GM18951 (cell line): ENCODE results near the gene RPA1.

Experiments used
- POLR2A ChIP-seq: IDR thresholded peaks from 4 replicates; pipeline ENCODE4 v1.6.1; 2011; ENCODE audit warnings: mild to moderate bottlenecking; ENCODE audit not compliant: insufficient read length, insufficient read depth; ENCODE audit errors: extremely low read depth
- in situ Hi-C: fragments of 300-500 bp; cut with MboI; formaldehyde crosslinking; loops from one replicate; pipeline ENCODE4 v1.12.0; 2022; ENCODE audit warnings: low sequenced_read_pairs, mixed read lengths, inconsistent platforms; ENCODE audit not compliant: unreplicated experiment

The RPA1 gene

DNA sequence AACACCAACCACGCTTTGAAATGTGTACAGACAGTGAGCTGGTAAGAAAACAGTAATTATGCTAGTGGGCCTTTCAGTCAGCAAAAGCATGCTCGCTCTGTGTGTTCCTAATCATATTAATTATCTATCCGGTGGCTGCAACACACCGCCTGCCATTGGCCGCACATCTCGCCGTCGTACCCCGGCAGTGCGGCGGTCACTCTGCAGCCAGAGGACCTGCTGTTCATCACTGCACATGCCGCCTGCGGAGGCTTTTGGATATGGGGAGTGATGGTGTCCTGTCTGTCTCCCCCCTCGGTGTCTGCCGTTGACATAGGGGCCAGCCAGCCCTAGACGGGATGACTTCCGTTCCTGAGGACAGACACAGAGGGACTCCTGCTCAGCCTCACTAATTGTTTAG is 68.5 kb downstream of the RPA1 start:
- no peak for TF ChIP-seq POLR2A
- in situ Hi-C loops = no loop called here

DNA sequence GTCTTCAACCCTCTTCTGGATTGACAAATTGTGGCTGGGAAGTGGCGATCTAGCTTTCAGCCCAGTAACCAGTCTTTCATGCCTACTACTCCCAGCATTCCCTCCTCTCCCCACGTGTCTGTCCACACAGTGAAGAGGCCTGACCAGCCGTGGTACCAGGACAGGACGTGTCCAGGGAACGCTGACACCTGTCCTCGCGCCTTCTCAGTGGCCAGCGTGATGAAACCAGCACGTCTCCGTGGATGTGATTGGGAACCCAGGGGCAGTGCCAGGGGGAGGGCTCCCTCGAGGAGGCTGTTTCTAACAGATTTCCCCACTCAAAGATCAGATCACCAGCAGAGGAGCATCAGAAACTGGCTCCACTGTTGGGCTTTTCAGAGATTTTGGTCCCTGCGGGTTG is 69.1 kb downstream of the RPA1 start:
- in situ Hi-C loops = no loop called here
- no peak for TF ChIP-seq POLR2A

DNA sequence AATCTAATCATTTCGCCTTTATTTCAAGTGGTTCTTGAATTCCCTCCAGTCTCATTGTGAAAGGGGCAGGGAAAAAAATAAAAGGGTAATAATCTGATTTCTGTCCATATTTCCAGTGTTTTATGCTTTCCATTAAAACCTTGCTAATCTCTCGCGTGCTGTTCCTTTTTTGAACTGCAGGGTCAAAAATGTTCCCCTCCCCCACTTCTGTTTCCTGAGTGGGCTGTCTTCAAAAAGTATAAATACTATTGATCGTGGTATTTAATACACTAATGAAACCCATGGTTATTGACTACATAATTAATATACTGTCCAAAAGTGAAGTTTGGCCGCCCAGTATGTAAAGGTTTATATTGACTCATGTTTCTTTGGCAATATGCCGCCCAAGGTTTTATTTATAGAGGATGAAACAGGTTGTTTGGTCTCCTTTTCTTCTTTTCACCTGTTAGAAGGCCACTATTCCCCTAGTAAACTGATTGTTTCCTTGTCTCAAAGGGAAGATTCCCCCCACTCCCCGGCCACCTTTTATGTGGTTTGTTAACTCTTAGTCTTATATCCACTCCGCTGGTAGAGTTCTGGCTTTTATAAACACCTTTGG is 69.7 kb downstream of the RPA1 start:
- no peak for TF ChIP-seq POLR2A
- in situ Hi-C loops = no loop called here

DNA sequence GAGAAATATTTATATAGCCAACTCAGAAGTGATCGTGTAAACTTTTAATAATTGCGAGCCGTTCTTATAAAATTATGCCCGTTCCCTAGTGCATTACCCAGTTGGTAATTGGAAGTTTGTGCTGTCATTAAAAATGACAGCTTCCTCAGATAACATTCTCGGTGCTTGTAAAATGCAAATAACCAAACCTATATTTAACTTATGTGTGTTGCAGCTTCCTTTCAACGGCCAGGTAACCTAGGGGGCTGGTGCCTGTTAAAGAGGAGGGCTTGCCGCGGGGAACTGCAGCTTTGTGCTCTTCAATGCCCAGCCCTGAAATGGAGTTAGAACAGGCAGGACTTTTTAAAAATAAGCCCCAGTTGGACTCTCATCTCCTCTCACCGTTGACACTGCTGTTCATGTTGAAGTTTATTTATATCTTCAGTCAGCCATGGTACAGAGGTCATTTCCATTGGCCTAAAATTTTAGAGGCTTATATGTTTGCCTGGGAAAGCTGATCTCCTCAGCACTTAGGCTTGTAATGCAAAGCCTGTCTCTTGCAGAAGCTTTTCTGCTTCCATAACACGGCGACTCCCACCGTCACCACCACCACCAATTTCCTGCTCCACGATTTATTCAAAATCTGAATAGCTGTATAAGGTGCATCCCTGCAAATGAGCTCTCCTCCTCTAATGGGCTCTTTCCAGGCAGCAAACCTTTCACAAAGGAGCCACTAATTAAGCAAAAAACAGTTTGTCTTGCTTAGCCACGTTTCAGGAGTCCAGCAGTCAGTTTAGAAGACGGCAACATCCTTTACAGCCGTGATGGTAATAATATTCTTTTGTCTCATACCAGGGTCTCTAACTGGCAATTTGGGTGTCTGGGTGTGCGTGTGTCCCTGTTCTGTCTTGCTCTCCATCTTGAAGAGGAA is 74.7 kb downstream of the RPA1 start:
- TF ChIP-seq POLR2A = no peak
- in situ Hi-C loops = no loop called here

DNA sequence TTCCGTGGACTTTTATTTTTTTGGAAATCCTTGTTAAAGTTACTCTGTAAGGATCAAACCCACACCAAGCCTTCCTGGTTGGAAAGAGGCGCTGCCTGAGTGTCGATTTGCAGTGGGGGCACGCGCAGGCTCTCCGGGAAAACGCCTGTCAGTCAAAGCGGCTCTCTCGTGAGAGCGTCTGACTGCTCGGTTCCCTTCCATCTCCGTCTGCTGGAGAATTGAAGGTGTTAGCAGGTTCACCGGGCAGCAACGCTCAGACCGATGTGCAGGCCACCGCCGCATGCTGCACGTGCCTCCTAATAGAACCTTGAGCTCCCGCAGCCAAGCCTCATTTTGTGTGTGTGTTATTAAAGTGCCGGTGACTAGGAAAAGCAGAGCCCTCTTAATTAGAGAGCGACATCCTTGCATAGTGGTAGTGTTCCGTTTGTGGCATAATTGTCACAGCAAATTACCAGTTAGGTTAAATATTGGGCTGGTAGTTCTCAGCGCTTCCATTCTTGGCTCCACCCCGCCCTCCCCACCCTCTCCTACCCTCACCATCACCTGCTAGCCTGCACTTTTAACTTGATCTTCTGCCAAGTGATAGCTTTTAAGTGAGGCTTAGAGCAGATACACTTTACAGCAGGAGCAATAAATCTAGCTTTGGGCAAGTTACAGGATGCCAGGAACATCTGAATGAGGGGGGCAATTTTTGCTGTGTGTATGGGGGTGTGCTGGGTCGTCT is 75.5 kb downstream of the RPA1 start:
- in situ Hi-C loops = no loop called here
- TF ChIP-seq POLR2A = no peak

DNA sequence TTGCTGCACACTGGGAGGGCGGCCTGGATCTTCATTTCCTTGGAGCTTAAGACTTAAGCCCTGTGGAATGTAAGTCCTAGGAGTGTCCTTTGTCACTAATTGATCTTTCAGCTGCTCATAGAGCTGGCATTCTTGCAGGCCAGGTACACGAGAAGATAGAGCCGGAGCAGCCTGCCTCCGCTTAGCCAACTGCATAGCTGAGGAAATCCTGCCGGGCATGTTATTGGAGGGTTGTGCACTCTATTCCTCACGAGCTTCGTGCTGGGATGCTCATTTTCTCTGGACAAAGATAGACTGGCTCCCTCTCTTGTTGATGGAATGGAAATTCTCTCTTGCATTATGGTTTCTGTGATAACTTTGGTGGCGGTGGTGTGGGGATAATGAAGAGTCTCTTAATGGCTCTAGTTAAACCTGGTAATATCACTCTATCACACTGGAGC is 76.9 kb downstream of the RPA1 start:
- in situ Hi-C loops = no loop called here
- no peak for TF ChIP-seq POLR2A

DNA sequence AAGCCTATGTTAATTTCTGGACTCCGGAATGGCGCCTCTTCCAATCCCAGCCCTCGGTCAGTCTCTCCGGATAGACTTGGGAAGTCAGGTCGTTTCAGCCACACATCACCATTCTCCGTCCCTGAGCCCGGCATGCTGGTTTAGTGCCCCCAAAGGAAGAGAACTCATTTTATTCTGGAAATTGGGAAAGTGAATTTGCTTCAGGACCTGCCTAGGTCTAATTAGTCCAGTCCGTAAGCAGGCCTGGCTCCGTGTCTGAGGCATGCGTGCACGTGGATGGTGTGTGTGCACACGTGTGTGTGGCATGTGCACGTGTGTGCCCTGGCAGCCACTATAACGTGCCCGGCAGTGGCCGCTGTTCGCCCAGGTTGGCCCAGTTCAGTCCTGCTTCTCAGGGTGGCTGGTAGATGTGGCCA is 77.4 kb downstream of the RPA1 start:
- in situ Hi-C loops = no loop called here
- no peak for TF ChIP-seq POLR2A

DNA sequence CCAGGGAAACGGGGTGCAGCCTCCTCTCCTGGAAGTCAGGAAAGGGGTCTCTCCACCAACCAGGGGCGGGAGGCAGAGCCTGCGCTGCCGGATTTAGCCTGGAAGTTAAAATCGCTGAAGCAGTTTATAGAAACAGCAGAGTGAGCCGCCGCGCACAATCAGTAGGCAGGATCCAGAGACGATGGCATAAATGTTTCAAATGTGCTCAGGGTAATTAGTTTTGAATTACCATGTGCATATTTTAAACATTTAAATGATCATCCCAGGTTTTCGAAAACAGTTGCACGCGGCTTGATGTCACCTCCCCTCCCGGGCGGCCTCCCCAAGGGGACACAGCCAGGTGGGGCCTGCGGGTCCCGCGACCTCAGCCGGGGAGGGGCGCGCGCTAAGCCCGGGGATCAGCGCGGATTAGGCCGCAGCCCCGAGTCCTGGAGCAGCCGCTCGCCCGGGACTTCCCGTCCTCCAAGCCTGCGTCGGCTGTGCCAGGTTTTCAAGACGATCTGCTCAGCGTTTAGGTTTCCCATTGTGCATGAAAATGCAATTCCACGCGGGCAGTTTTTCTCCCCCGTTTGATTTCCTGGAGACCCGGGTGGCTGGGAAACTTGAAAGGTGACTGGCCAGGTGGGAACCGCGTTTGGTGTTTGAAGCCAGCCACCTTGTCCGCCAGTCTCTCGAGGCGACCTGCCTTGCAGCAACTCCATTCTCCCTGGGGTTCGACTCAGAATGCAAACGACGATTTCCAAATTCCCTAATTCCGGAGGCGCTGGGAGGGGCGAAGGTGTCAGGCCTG is 78.3 kb downstream of the RPA1 start:
- in situ Hi-C loops = no loop called here
- no peak for TF ChIP-seq POLR2A

DNA sequence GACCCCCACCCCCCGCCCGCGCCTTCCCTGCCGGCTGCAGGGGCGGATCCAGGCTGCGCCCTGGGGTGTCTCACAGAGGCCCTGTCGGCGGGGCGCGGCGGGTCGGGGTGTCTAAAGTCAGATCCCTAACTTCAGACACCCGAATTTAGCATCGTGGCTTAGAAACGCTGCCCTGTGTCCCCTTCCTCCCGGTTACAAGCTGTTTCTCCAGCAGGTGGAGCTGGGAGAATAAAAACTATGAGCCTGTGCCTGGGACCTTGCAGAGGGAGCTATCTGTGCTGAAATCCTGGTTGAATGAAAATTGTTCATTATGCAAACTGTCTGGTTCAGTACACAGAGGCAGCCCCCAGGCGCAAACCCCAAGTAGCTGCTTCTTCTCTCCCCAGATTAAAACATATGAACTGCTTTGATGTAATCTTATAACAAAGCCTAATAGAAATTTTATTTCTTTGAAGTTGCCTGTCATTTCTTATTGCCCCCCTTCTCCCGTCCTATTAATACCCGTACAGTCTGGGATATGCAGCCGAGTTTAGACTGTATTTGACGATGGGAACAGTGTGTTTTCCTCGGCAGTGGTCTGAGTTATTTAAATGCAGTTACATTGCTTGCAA is 79.0 kb downstream of the RPA1 start:
- in situ Hi-C loops = no loop called here
- no peak for TF ChIP-seq POLR2A

DNA sequence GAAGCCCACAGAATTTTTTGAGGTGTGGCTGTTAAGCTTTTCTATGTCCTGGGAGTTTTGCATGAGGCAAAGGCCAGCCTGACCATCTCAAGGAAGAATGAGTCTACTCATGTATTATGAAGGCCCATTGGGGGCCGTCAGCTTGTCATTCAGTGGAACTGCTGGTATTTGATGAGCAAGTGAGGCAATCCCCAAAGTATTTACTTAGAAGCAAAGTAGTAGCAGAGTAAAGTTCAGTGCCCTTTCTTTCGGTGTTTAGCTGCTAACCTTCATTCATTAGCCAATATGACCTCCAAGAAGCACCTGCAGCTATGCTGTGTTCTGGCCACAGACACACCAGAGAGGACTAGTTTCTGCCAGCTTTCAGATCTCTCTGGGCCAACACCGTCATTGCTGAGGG is 80.2 kb downstream of the RPA1 start:
- TF ChIP-seq POLR2A = no peak
- in situ Hi-C loops = no loop called here

DNA sequence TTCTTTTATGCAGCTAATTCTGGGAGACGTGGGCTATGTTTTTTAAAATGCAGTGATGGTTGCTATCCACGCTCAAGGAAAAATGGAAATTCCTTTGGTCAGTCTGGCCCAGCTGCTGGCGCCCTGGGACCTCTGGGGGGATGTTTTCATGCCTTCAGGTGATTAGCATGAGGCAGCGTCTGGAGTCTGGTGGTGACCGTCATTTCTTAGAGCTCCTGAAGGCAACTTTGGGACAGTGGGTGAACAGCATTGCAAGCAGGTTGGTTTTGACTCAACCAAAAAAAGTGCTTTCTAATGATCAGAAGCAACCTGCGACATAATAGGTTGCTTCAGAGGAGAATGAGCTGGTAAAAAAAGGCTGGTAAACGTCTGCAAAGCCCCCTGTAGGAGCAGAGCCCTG is 82.3 kb downstream of the RPA1 start:
- in situ Hi-C loops = no loop called here
- no peak for TF ChIP-seq POLR2A

DNA sequence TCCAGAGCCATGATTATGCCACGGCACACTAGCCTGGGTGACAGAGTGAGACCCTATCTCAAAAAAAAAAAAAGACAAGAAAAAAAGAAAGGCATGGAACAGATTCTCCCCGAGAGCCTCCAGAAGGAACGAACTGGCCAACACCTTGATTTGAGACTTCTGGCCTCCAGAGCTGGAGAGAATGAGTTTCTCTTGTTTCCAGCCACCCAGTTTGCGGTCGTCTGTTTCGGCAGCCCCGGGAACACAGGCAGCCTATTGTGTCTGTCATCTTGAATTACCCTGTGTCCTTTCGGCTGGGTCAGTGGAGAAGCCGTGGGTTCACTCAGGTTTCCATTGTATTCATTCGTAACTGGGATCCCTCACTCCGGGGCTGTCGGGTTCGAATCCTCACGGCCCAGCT is 83.9 kb downstream of the RPA1 start:
- in situ Hi-C loops = no loop called here
- no peak for TF ChIP-seq POLR2A
